A673 (cell line): ENCODE measurements around the gene GABRB2. TPM values are rescaled to one million over a fixed set of nuclear protein-coding genes. Genes with fewer than 3 reads are reported as not detected.

Experiments used
- BruUV-seq: library from RNA; stranded (reverse); fragments of 400-500 nt; replicated peaks from 2 replicates; lab custom pipeline; 2021; lab: Mats Ljungman, UMichigan
- CTCF ChIA-PET: fragments of 300-600 bp; sonication (Branson Sonifier 250); formaldehyde crosslinking; loops from one replicate; lab custom pipeline; 2022; ENCODE audit warnings: antibody characterized with exemption; lab: Charles Lee
- POLR2A ChIA-PET: fragments of 300-600 bp; sonication (Branson Sonifier 250); formaldehyde crosslinking; loops from one replicate; lab custom pipeline; 2022; ENCODE audit warnings: antibody characterized with exemption; ENCODE audit not compliant: low non-redundant PET; lab: Charles Lee
- DNase-seq: peaks from one replicate; pipeline ENCODE4 v3.0.0-alpha.2; 2015; ENCODE audit warnings: low spot score
- H3K27ac ChIP-seq: fragments of 200-600 bp; sonication (generic); 2 replicates; pipeline ENCODE4 v1.5.1; 2016; ENCODE audit warnings: mixed run types, low read depth, mild to moderate bottlenecking, mixed read lengths, antibody characterized with exemption, low read length; ENCODE audit not compliant: poor library complexity, severe bottlenecking
- H3K27me3 ChIP-seq: fragments of 200-600 bp; sonication (generic); replicated peaks from 2 replicates; pipeline ENCODE4 v1.6.1; 2017; ENCODE audit warnings: mixed run types, low read depth, mild to moderate bottlenecking, mixed read lengths, antibody characterized with exemption, low read length; ENCODE audit not compliant: insufficient read depth, poor library complexity
- H3K36me3 ChIP-seq: fragments of 200-600 bp; sonication (generic); 2 replicates; pipeline ENCODE4 v1.6.1; 2016; ENCODE audit warnings: mixed run types, mild to moderate bottlenecking, mixed read lengths, antibody characterized with exemption, low read length; ENCODE audit not compliant: insufficient read depth, poor library complexity, severe bottlenecking
- H3K4me1 ChIP-seq: fragments of 200-600 bp; sonication (generic); 2 replicates; pipeline ENCODE4 v1.6.1; 2017; ENCODE audit warnings: mixed run types, mild to moderate bottlenecking, mixed read lengths, antibody characterized with exemption, low read length; ENCODE audit not compliant: insufficient read depth, poor library complexity, severe bottlenecking
- H3K4me3 ChIP-seq: fragments of 200-600 bp; sonication (generic); 2 replicates; pipeline ENCODE4 v1.5.1; 2016; ENCODE audit warnings: low read depth, mixed run types, mild to moderate bottlenecking, mixed read lengths, low read length; ENCODE audit not compliant: poor library complexity, severe bottlenecking
- H3K9me3 ChIP-seq: fragments of 200-600 bp; sonication (generic); 2 replicates; pipeline ENCODE4 v1.6.1; 2016; ENCODE audit warnings: mixed run types, low read depth, mild to moderate bottlenecking, mixed read lengths, antibody characterized with exemption, low read length; ENCODE audit not compliant: poor library complexity, severe bottlenecking
- CTCF ChIP-seq: fragments of 300-800, 200-600 bp; sonication (generic); conservative IDR thresholded peaks from 2 replicates; pipeline ENCODE4 v1.5.1; 2017; ENCODE audit warnings: low read depth, mild to moderate bottlenecking, antibody characterized with exemption, low read length, moderate library complexity, mixed read lengths
- EZH2 ChIP-seq: fragments of 200-600 bp; sonication (generic); IDR thresholded peaks from 2 replicates; pipeline ENCODE4 v1.6.1; 2017; ENCODE audit warnings: borderline replicate concordance, low read depth, mild to moderate bottlenecking, mixed read lengths, antibody characterized with exemption, low read length; ENCODE audit not compliant: poor library complexity, severe bottlenecking
- intact Hi-C: fragments of 100-400 bp; cut with micrococcal nuclease; formaldehyde crosslinking; loops from one replicate; pipeline ENCODE4 v1.10.0; 2022; ENCODE audit not compliant: unreplicated experiment
- total RNA-seq: library from RNA; stranded (reverse); gene quantifications from 2 replicates; pipeline ENCODE4 v1.2.3, GENCODE V29; 2021

GABRB2 gene
- total RNA-seq, 1 experiment from 2014 or later, result not detected

DNA sequence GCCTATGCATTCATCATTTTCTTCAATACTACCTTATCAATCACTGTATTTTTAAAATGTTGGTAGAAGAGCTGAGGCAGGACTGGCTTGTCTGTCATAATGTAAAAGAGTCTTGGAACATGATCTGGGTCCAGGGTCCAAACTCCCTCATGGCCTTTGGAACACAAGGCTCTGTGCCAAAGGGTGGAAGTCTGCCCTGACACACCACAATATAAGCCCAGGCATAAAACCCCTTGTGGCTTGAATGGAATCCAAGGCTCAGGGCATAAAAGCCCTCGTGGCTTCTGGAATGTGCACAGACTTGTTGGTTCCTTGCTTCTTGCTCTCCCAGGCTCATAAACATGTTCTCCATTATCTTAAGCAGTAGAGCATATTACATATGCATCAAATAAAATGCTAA lies 48.0 kb downstream of the GABRB2 start:
- no peaks in the 10 kb centered on the region for H3K27me3 ChIP-seq
- no peak for DNase-seq
- no peak overlapping the region for H3K27ac ChIP-seq
- no peaks in the 10 kb centered on the region for H3K4me1 ChIP-seq
- BruUV-seq, result no TSS peak
- intact Hi-C loops, result no loop called here
- no peak overlapping the region for H3K4me3 ChIP-seq
- H3K9me3 ChIP-seq, result no peaks in the 10 kb centered on the region
- TF ChIP-seq EZH2 (no peak), CTCF (no peak)
- POLR2A ChIA-PET, result no interaction called here
- CTCF ChIA-PET, result no interaction called here
- H3K36me3 ChIP-seq, result no peaks in the 10 kb centered on the region

GRCh38 chr5:161483721-161484120 lies 62.8 kb downstream of the GABRB2 start:
- Histone ChIP-seq H3K27me3 (no peaks in the 10 kb centered on the region), H3K4me3 (no peak overlapping the region), H3K36me3 (no peaks in the 10 kb centered on the region), H3K4me1 (no peaks in the 10 kb centered on the region), H3K9me3 (no peaks in the 10 kb centered on the region), H3K27ac (no peak overlapping the region)
- TF ChIP-seq CTCF (no peak), EZH2 (no peak)
- no peak for DNase-seq
- intact Hi-C loops, result no loop called here
- CTCF ChIA-PET, result no interaction called here
- no TSS peak for BruUV-seq
- POLR2A ChIA-PET, result no interaction called here

- Histone ChIP-seq H3K27me3 (no peaks in the 10 kb centered on the region), H3K36me3 (no peaks in the 10 kb centered on the region), H3K9me3 (no peaks in the 10 kb centered on the region), H3K4me3 (no peak overlapping the region), H3K4me1 (no peaks in the 10 kb centered on the region), H3K27ac (no peak overlapping the region)
- BruUV-seq, result no TSS peak
- TF ChIP-seq EZH2, result no peak
- TF ChIP-seq CTCF, result no peak
- intact Hi-C loops, result no loop called here
- ChIA-PET POLR2A (no interaction called here), CTCF (no interaction called here)
- no peak for DNase-seq
These were observed 64.6 kb downstream of the GABRB2 start for GRCh38 chr5:161481922-161482321.
